ENCODE measurements around the gene STPG4.

Gene STPG4

GRCh38 chr2:47086054-47086471, 69.0 kb downstream of the STPG4 start:
- peak; percentile 55 for DNase-seq

DNA sequence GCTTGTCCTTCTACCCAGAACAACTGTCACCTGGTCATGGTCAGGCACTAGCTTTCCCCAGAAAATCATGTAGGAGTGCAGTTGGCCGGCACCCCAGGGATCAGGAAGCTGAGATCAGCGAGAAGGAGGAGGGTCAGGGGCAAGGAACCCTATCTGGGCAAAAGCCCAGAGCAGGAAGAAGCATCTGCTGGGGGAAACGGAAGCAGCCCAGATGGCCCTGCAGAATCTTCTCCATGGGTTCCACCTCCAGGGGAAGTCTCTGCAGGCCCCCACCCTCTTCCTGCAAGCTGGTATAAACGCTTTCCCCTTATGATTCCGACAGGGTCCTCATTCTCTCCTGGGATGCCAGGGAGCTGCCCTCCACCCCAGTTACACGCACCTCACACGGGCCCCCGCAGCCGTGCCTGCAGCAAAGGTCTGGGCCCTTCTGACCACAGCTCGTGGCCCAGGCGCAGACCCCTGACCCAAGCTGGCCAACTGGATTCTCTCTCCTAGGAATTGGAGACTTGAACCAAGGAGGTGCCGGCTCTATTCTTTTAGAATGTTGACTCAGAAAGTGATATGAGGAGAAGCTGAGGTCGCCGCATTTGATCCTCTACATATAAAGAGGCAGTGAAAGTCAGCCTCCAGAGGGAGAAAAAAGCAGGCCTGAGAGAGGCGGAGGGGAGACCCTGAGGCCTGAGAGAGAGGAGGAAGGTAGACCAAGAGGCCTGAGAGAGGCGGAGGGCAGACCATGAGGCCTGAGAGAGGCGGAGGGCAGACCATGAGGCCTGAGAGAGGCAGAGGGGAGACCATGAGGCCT, 71.0 kb downstream of the STPG4 start:
- DNase-seq: peak; percentile 68

DNA sequence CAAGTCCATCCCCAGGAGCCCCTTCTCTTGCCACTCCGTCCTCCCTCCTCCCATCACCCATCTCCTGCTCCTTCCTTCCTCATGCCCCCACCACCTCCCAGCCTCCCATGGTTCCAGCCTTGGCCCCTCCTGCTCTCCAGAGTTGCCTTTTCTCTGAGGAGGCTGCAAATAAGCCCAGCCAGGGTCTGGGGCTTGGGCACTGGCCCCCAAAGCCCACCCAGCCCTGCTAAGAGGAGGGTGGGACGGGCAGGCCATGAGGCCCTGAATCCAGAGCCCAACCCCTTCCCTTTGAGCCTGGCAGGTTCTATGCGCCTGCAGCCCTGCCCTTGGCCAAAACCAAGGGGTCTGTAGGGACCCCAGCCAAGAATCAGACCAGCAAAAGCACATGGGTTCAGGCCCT, 71.6 kb downstream of the STPG4 start:
- no peak for DNase-seq

DNA sequence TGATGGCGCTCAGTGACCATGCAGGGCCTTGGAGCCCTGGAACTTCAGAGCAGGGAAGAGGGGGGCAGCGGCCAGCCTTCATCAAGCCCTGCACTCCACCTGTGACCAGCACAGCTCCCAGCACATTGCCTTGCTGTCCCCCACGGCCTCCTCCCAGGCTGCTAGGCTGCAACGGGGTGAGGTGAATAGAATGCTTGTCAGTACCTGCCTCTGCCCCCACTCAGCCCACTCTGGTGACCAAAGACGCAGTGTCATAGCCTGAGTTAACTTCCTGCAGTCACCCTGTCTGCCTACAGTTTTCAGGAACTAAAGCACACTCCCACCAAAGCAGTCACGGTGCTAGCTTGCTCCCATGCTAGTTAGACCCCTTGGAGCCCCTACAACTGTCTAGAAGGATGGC, 72.1 kb downstream of the STPG4 start:
- no peak for DNase-seq

DNA sequence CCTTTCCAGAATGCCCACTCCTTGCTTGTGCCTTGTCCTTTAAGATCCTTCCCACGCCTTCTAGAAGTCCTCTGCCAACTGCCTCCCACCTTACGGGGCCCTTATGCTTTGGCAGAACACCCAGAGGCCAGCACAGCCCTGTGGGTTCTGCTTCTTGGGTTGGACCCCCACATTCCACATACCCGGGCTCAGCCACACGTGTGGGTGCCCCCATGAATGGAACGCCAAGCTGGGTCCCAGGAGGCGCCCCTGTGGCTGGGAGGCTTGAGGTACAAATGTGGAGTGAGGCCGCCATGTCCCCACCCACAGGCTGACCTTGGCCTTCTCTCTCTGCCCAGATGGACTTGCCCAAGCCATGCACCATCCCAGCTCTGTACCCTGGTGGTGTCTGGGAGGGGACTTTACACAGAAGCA, 74.2 kb downstream of the STPG4 start:
- DNase-seq: no peak

- DNase-seq: peak; percentile 49
These were observed 75.3 kb downstream of the STPG4 start for GRCh38 chr2:47079515-47080412.

- peak; percentile 91 for DNase-seq
These were observed 76.3 kb downstream of the STPG4 start for GRCh38 chr2:47078541-47079482.

GRCh38 chr2:47077442-47078117, 77.5 kb downstream of the STPG4 start:
- peak; percentile 49 for DNase-seq

- DNase-seq: no peak
These were observed 78.3 kb downstream of the STPG4 start for GRCh38 chr2:47076586-47077441.

GRCh38 chr2:47076126-47076506, 79.0 kb downstream of the STPG4 start:
- DNase-seq: no peak

DNA sequence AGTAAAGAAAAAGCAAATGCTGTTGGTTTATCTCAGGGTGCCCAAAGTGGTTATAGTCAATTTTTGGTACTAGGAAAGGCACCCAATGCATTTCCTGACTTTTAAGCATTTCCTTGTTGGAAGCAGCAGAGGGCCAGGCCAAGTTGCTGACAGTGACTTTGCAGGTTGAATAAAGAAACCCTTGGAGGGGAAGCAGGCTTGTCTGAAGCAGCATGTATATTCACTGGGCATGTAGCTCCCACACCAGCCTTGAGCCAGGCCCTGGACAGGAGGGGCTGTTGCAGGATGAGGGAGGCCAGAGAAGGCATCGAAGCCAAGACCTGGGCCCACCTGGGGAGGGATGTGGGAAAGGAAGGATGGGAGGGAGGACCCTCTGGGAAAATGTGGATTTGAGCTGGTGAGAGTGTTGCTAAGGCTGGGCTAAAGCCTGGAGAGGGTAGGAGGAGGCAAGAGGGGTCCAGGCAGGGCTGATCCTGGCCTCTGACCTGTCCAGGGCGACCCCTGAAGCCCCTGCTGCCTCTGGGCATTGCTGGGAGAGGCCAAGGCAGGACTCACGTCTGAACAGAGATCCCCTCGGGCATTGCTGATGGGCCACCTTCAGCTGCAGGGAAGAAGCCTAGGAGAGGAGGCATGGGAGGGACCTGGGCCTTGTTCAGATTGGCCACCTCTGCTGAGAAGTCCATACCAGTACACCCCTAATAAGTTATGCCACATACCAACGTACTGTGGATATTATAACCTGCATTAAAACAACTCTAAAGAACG, 79.6 kb downstream of the STPG4 start:
- no peak for DNase-seq

- no peak for DNase-seq
These were observed 80.4 kb downstream of the STPG4 start for GRCh38 chr2:47074691-47075090.

DNA sequence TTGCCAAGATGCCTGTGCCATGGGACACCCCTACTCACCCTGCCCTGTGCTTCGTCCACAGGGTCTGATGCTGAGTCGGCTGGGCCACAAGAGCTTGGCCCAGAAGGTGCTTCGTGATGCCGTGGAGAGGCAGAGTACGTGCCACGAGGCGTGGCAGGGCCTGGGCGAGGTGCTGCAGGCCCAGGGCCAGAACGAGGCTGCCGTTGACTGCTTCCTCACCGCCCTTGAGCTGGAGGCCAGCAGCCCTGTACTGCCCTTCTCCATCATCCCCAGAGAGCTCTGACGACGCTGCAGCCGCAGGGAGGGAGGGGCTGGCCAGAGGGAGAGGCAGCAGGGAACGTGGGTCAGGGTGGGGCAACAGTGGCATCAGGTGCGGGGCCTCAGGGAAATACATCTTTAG, 81.5 kb downstream of the STPG4 start:
- DNase-seq: no peak

DNA sequence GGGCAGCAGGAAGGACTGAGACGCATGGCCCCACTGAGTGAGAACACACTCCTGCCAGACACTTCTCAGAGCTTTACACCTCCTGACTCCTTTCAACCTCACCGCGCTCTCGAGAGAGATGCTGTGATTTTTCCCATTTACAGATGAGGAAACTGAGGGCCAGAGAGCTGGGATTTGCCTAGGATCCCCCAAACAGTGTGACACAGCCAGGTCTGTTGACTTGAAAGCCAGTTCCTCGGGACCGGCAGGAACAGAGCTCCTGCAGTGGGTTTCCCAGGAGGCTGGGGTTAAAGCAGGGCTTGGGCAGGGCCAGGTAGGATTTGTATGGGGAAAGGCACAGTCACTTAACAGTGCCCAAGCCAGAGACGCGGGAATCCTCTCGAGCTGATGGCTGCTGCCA, 81.9 kb downstream of the STPG4 start:
- no peak for DNase-seq

DNA sequence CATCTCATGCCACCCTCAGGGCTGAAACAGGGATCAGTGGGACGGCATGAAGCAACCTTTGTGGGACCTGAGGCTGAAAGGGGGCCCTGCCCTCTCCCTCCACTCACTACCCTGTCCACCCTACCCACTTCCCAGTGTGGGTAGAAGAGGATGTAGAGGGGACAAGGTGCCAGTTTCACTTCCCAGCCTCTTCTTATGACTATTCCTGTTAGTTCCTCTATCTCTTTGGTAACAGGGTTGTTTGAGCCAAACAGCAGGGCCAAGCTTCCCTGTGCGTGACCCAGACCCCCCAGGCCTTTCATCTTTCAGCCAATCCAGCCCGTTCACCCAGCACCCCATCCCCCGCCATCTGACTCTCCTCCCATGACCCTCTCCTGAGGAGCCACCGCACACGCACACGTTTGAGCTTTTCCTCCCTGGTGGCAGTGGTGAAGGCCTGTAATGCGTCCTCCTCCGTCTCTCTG, 82.3 kb downstream of the STPG4 start:
- DNase-seq: no peak

GRCh38 chr2:47072018-47072691, 83.0 kb downstream of the STPG4 start:
- no peak for DNase-seq

DNA sequence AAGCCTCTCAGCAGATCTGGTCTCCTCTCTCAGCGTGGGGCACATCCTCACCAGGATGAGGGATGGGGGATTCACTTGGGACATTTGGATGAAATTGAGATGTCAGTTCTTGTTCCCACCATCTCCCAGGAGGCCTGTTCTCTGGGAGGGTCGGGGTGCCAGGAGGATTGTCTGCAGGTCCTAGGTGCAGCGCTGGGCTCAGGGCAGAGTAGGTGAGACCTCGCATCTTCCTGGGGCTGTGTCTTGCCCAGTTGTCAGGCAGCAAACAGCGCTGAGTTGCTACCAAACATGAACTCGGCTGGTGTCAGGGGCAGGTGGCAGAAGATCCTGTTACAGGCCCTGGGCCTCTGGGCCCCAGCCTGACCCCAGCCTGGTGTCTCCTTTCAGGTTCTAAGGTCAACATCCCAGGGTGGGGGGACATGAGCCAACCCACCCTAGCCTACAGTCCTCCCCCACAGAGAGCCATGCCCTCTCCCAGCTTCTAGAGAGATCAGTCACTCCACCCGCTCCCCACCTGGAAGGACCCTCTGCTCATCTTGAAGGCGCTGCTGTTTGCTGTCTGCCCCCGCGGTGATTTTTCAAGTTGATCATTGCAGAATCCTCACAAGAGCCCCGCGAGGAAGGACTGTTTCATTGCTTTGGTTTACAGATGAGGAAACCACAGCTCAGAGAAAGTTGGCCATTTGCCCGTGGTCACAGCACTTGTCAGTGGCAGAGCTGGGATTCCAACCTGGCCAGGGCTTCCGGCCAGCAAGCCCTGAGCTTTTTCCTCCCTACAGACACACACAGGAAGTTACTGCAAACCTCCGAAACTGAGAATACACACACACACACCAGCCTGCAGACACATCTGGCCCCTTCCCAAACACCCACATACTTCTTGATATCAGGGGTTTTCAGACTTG, 83.9 kb downstream of the STPG4 start:
- peak; percentile 93 for DNase-seq

DNA sequence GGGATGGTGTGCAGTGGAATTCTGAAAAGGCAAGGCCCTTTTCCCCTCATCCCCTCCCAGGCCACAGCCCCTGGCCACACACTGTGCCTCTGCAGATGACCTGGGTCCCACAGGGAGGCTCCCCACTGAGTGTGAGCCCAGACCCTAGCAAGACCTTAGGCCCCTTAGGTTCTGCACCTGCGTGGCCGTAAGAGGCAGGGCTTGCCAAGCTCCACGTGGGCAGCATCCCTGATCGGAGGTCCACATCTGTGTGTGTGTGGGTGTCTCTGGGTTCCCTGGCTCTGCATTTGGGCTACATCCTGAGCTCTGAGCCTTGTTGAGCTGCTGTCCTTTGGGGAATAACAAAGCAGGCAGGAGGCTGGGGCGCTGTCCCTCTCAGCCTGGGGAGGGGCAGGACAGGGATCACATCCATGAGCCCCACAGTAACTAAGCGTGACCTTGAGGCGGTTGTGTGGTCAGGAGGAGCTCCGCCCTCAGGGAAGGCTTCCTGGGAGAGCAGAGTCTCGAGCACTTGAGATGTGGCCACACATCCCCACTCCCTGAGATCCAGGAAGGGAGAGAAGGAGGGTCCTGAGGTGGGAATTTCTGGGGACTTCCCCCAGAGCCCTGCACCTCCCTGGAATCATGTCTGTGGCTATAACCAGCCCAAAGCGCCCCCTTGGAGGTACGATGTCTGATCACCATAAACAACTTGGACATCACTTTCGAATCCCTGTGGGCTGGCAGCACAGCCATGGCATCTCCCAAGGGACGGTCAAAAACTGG, 84.8 kb downstream of the STPG4 start:
- no peak for DNase-seq

Data from hematopoietic multipotent progenitor cell treated with erythropoietin and hydrocortisone succinate and interleukin-3 and kit ligand, for 4 days (in vitro differentiated cells).